ENCODE data around the gene ARL16. TPM values are rescaled to one million over a fixed set of nuclear protein-coding genes. Genes with fewer than 3 reads are reported as not detected.

The ARL16 gene
- total RNA-seq, 1 experiment from 2014 or later, result 52.7 TPM

GRCh38 chr17:81726004-81726403 is 42.4 kb upstream of the ARL16 start:
- POLR2A ChIA-PET, result interaction anchor here (0.7 kb wide), 1 partner anchor 326 kb away, joined by 4 read pairs; no protein-coding TSS in a partner anchor

DNA sequence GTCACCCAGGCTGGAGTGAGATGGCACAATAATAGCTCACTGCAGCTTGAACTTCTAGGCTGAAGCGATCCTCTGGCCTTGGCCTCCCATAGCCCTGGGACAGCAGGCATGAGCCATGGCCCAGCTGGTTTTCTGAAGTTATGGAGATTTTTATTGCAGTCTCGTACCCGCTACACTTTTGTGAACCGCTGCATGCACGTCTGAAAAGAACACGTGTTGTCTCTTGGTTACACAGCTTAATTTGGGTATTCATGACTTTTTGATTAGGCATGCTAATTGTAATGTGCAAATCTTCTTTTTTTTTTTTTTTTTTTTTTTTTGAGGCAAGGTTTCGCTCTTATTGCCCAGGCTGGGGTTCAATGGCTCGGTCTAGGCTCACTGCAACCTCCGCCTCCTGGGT is 41.8 kb upstream of the ARL16 start:
- ChIA-PET POLR2A (interaction anchor here (0.5 to 0.7 kb wide), 4 partner anchors 12 to 394 kb away, joined by 4 to 11 read pairs (median 4); no protein-coding TSS in a partner anchor), CTCF (no interaction called here)
- ATAC-seq (no peak), DNase-seq (ENCODE audit: low read depth, low spot score) (no peak)
- no peak overlapping the region for H3K4me3 ChIP-seq (ENCODE audit: low read depth in 2 of 2, low read length in 2 of 2)
- TF ChIP-seq SIN3A (IDR thresholded peaks at IDR 0.05; ENCODE audit: borderline replicate concordance, insufficient read depth, low read depth, low read length), result no peak
- TF ChIP-seq POLR2AphosphoS5 (IDR thresholded peaks at IDR 0.05; ENCODE audit: low read depth, low read length), result no peak
- TF ChIP-seq, protein P1, sequence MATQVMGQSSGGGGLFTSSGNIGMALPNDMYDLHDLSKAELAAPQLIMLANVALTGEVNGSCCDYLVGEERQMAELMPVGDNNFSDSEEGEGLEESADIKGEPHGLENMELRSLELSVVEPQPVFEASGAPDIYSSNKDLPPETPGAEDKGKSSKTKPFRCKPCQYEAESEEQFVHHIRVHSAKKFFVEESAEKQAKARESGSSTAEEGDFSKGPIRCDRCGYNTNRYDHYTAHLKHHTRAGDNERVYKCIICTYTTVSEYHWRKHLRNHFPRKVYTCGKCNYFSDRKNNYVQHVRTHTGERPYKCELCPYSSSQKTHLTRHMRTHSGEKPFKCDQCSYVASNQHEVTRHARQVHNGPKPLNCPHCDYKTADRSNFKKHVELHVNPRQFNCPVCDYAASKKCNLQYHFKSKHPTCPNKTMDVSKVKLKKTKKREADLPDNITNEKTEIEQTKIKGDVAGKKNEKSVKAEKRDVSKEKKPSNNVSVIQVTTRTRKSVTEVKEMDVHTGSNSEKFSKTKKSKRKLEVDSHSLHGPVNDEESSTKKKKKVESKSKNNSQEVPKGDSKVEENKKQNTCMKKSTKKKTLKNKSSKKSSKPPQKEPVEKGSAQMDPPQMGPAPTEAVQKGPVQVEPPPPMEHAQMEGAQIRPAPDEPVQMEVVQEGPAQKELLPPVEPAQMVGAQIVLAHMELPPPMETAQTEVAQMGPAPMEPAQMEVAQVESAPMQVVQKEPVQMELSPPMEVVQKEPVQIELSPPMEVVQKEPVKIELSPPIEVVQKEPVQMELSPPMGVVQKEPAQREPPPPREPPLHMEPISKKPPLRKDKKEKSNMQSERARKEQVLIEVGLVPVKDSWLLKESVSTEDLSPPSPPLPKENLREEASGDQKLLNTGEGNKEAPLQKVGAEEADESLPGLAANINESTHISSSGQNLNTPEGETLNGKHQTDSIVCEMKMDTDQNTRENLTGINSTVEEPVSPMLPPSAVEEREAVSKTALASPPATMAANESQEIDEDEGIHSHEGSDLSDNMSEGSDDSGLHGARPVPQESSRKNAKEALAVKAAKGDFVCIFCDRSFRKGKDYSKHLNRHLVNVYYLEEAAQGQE (IDR thresholded peaks at IDR 0.05; ENCODE audit: insufficient read depth in 1 of 2, low read depth in 2 of 2, low read length in 1 of 2), result no peak
- TF ChIP-seq, protein P2, sequence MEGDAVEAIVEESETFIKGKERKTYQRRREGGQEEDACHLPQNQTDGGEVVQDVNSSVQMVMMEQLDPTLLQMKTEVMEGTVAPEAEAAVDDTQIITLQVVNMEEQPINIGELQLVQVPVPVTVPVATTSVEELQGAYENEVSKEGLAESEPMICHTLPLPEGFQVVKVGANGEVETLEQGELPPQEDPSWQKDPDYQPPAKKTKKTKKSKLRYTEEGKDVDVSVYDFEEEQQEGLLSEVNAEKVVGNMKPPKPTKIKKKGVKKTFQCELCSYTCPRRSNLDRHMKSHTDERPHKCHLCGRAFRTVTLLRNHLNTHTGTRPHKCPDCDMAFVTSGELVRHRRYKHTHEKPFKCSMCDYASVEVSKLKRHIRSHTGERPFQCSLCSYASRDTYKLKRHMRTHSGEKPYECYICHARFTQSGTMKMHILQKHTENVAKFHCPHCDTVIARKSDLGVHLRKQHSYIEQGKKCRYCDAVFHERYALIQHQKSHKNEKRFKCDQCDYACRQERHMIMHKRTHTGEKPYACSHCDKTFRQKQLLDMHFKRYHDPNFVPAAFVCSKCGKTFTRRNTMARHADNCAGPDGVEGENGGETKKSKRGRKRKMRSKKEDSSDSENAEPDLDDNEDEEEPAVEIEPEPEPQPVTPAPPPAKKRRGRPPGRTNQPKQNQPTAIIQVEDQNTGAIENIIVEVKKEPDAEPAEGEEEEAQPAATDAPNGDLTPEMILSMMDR (IDR thresholded peaks at IDR 0.05), result no peak
- no peak for TF ChIP-seq TCF7L2 (IDR thresholded peaks at IDR 0.05; ENCODE audit: low read depth, low read length)
- intact Hi-C loops (cut with micrococcal nuclease; ENCODE audit: unreplicated experiment), result no loop called here
- H3K27me3 ChIP-seq (ENCODE audit: control insufficient read depth, insufficient read depth, low read length), result no peaks in the 10 kb centered on the region
- H3K27ac ChIP-seq (ENCODE audit: low read length), result no peak overlapping the region
- H3K4me1 ChIP-seq (ENCODE audit: control insufficient read depth, insufficient read depth, low read length), result peaks cover 18% of the 10 kb centered on the region
- no peaks in the 10 kb centered on the region for H3K36me3 ChIP-seq (ENCODE audit: control insufficient read depth, insufficient read depth, low read length)
- H3K9me3 ChIP-seq (ENCODE audit: control insufficient read depth, insufficient read depth, low read depth, low read length), result no peaks in the 10 kb centered on the region
- in situ Hi-C loops (cut with HindIII; ENCODE audit: low pct_unique_long_range_greater_than_20kb, low sequenced_read_pairs), result no loop called here
- no TSS peak for BruUV-seq (replicated peaks)

More at GRCh38 chr17:81726004-81726403, 42.4 kb upstream of the ARL16 start:
- CTCF ChIA-PET, result no interaction called here
- DNase-seq (ENCODE audit: low read depth, low spot score), result no peak
- Histone ChIP-seq H3K36me3 (ENCODE audit: control insufficient read depth, insufficient read depth, low read length) (no peaks in the 10 kb centered on the region), H3K9me3 (ENCODE audit: control insufficient read depth, insufficient read depth, low read depth, low read length) (no peaks in the 10 kb centered on the region), H3K4me3 (ENCODE audit: low read depth in 2 of 2, low read length in 2 of 2) (no peak overlapping the region), H3K27ac (ENCODE audit: low read length) (no peak overlapping the region), H3K4me1 (ENCODE audit: control insufficient read depth, insufficient read depth, low read length) (peaks cover 18% of the 10 kb centered on the region), H3K27me3 (ENCODE audit: control insufficient read depth, insufficient read depth, low read length) (no peaks in the 10 kb centered on the region)
- TF ChIP-seq SIN3A (IDR thresholded peaks at IDR 0.05; ENCODE audit: borderline replicate concordance, insufficient read depth, low read depth, low read length), result no peak
- no peak for TF ChIP-seq POLR2AphosphoS5 (IDR thresholded peaks at IDR 0.05; ENCODE audit: low read depth, low read length)
- TF ChIP-seq, protein P2 (IDR thresholded peaks at IDR 0.05), result no peak
- no peak for TF ChIP-seq TCF7L2 (IDR thresholded peaks at IDR 0.05; ENCODE audit: low read depth, low read length)
- ATAC-seq, result no peak
- in situ Hi-C loops (cut with HindIII; ENCODE audit: low pct_unique_long_range_greater_than_20kb, low sequenced_read_pairs), result no loop called here
- no TSS peak for BruUV-seq (replicated peaks)
- intact Hi-C loops (cut with micrococcal nuclease; ENCODE audit: unreplicated experiment), result no loop called here
